Measurements from ENCODE around the gene ZNRF4. TPM values are rescaled to one million over a fixed set of nuclear protein-coding genes. Genes with fewer than 3 reads are reported as not detected.

The ZNRF4 gene
- total RNA-seq, 1 experiment from 2014 or later = not detected

DNA sequence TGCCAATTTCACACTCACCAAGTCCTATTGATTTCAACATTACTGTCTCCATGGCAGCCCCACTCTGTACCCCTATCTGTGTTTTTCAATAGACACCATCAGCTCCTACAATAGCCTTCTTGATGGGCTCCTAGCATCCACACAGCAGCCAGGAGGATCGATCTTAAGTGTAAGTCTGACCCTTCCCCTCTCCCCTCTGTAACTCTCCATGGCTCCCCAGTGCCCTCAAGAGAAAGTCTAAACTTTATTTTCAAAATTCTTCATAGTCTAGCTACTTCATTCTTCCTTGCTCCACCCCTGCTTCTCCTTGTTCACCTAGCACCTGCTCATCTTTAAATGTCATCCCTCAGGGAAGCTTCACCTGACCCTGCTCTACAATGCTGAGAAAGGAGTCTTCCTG is 30.0 kb upstream of the ZNRF4 start:
- H3K4me3 ChIP-seq (ENCODE audit: low read depth, low read length) = no peak overlapping the region
- peaks cover 2% of the 10 kb centered on the region for H3K27me3 Mint-ChIP-seq (ENCODE audit: insufficient read depth, unreplicated experiment)
- H3K9me3 ChIP-seq = no peaks in the 10 kb centered on the region
- BruUV-seq (replicated peaks) = no TSS peak
- CTCF ChIA-PET = interaction anchor here (0.6 kb wide), 1 partner anchor 21 kb away, joined by 5 read pairs; no protein-coding TSS in a partner anchor
- no peaks in the 10 kb centered on the region for H3K36me3 Mint-ChIP-seq (ENCODE audit: insufficient read depth, unreplicated experiment)
- no peaks in the 10 kb centered on the region for H3K9me3 Mint-ChIP-seq (ENCODE audit: unreplicated experiment)
- no peak overlapping the region for H3K4me3 Mint-ChIP-seq (ENCODE audit: unreplicated experiment)
- H3K4me1 ChIP-seq = no peaks in the 10 kb centered on the region
- no peaks in the 10 kb centered on the region for H3K36me3 ChIP-seq (ENCODE audit: control insufficient read depth, insufficient read depth, low read length)
- H3K27ac Mint-ChIP-seq (ENCODE audit: unreplicated experiment) = no peak overlapping the region
- H3K27me3 ChIP-seq (replicated peaks; ENCODE audit: control insufficient read depth, insufficient read depth, low read length) = no peaks in the 10 kb centered on the region
- TF ChIP-seq CTCF (IDR thresholded peaks at IDR 0.05; ENCODE audit: insufficient read depth in 1 of 2, low read depth in 1 of 2, low read length in 1 of 2, severe bottlenecking in 1 of 2, unreplicated experiment in 1 of 2) = no peak
- POLR2A ChIA-PET = no interaction called here
- intact Hi-C loops (cut with micrococcal nuclease; ENCODE audit: unreplicated experiment) = no loop called here
- no peaks in the 10 kb centered on the region for H3K4me1 Mint-ChIP-seq (ENCODE audit: low read depth, unreplicated experiment)
- DNase-seq = no peak

- CTCF ChIA-PET = no interaction called here
These were observed 25.0 kb upstream of the ZNRF4 start for GRCh38 chr19:5430237-5430636.

DNA sequence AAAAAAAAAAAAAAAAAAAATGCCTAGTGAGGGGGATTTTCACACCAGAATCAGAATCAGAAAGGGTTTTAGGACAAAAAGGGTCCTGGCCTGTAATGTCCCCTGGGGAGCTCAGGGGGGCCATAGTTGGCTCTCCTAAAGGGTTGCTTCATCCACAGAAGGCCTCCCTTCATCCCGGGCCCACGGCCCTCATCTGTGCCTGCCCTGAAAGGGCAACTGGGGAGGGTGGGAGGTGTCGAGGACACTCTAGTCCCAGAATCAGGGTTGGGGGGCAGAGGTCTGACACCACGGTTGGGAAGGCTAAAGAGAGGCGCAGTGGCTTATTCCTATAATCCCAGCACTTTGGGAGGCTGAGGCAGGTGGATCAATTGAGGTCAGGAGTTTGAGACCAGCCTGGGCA is 22.5 kb upstream of the ZNRF4 start:
- POLR2A ChIA-PET = no interaction called here
- H3K4me1 Mint-ChIP-seq (ENCODE audit: low read depth, unreplicated experiment) = no peaks in the 10 kb centered on the region

More at GRCh38 chr19:5430237-5430636, 25.0 kb upstream of the ZNRF4 start:
- POLR2A ChIA-PET = no interaction called here
- Histone ChIP-seq H3K4me3 (ENCODE audit: low read depth, low read length) (no peak overlapping the region), H3K9me3 (no peaks in the 10 kb centered on the region), H3K27me3 (replicated peaks; ENCODE audit: control insufficient read depth, insufficient read depth, low read length) (no peaks in the 10 kb centered on the region), H3K4me1 (no peaks in the 10 kb centered on the region), H3K36me3 (ENCODE audit: control insufficient read depth, insufficient read depth, low read length) (no peaks in the 10 kb centered on the region)
- Mint-ChIP-seq H3K36me3 (ENCODE audit: insufficient read depth, unreplicated experiment) (no peaks in the 10 kb centered on the region), H3K4me1 (ENCODE audit: low read depth, unreplicated experiment) (no peaks in the 10 kb centered on the region), H3K9me3 (ENCODE audit: unreplicated experiment) (no peaks in the 10 kb centered on the region), H3K27ac (ENCODE audit: unreplicated experiment) (no peak overlapping the region), H3K4me3 (ENCODE audit: unreplicated experiment) (no peak overlapping the region), H3K27me3 (ENCODE audit: insufficient read depth, unreplicated experiment) (no peaks in the 10 kb centered on the region)
- no TSS peak for BruUV-seq (replicated peaks)
- TF ChIP-seq CTCF (IDR thresholded peaks at IDR 0.05; ENCODE audit: insufficient read depth in 1 of 2, low read depth in 1 of 2, low read length in 1 of 2, severe bottlenecking in 1 of 2, unreplicated experiment in 1 of 2) = no peak
- intact Hi-C loops (cut with micrococcal nuclease; ENCODE audit: unreplicated experiment) = no loop called here
- no peak for DNase-seq

More for the DNA sequence above, 22.5 kb upstream of the ZNRF4 start:
- Mint-ChIP-seq H3K36me3 (ENCODE audit: insufficient read depth, unreplicated experiment) (no peaks in the 10 kb centered on the region), H3K9me3 (ENCODE audit: unreplicated experiment) (no peaks in the 10 kb centered on the region), H3K4me3 (ENCODE audit: unreplicated experiment) (no peak overlapping the region), H3K27ac (ENCODE audit: unreplicated experiment) (no peak overlapping the region), H3K27me3 (ENCODE audit: insufficient read depth, unreplicated experiment) (no peaks in the 10 kb centered on the region)
- no peak overlapping the region for H3K4me3 ChIP-seq (ENCODE audit: low read depth, low read length)
- H3K9me3 ChIP-seq = no peaks in the 10 kb centered on the region
- no TSS peak for BruUV-seq (replicated peaks)
- H3K27me3 ChIP-seq (replicated peaks; ENCODE audit: control insufficient read depth, insufficient read depth, low read length) = no peaks in the 10 kb centered on the region
- TF ChIP-seq CTCF (IDR thresholded peaks at IDR 0.05; ENCODE audit: insufficient read depth in 1 of 2, low read depth in 1 of 2, low read length in 1 of 2, severe bottlenecking in 1 of 2, unreplicated experiment in 1 of 2) = no peak
- intact Hi-C loops (cut with micrococcal nuclease; ENCODE audit: unreplicated experiment) = no loop called here
- no peaks in the 10 kb centered on the region for H3K36me3 ChIP-seq (ENCODE audit: control insufficient read depth, insufficient read depth, low read length)
- H3K4me1 ChIP-seq = no peaks in the 10 kb centered on the region
- CTCF ChIA-PET = no interaction called here
- DNase-seq = no peak

All from Caco-2 (cell line).